ENCODE measurements around the gene ARFGEF2.

- TF ChIP-seq TAF1 (IDR thresholded peaks at IDR 0.05; ENCODE audit: borderline replicate concordance, low read depth, low read length) (no peak), POLR2A (IDR thresholded peaks at IDR 0.05; ENCODE audit: low read depth, low read length) (no peak)
Measured at GRCh38 chr20:48931527-48932374, 10.2 kb downstream of the ARFGEF2 start.
